GM20000 (cell line): ENCODE results near the gene TMEM42.
A peak's percentile ranks its signal among the peaks of the same experiment; 100 is the strongest.

Source experiments
- DNase-seq: peaks from one replicate; pipeline ENCODE4 v3.0.0; 2012; ENCODE audit warnings: low spot score
- CTCF ChIP-seq: IDR thresholded peaks from 2 replicates; pipeline ENCODE4 v1.5.1; 2012; ENCODE audit warnings: mild to moderate bottlenecking, control low read depth; ENCODE audit errors: extremely low read depth, missing control alignments

The TMEM42 gene

GRCh38 chr3:44913868-44914468, 52.3 kb downstream of the TMEM42 start:
- DNase-seq: peak; percentile 80

GRCh38 chr3:44914936-44915335, 53.2 kb downstream of the TMEM42 start:
- TF ChIP-seq CTCF: no peak
- DNase-seq: no peak

More at GRCh38 chr3:44913868-44914468, 52.3 kb downstream of the TMEM42 start:
- peak; percentile 73 for TF ChIP-seq CTCF
